KMS-11 (cell line): ENCODE results near the gene PRDM15.

Source experiments
- H2AFZ ChIP-seq: fragments of 200-600 bp; sonication (generic); 2 replicates; pipeline ENCODE4 v1.6.1; 2016; ENCODE audit warnings: antibody characterized with exemption, mixed run types, low read depth
- H3K27ac ChIP-seq: fragments of 200-600 bp; sonication (generic); 2 replicates; pipeline ENCODE4 v1.6.1; 2016; ENCODE audit warnings: mild to moderate bottlenecking, mixed run types
- H3K27me3 ChIP-seq: fragments of 200-600 bp; sonication (generic); 2 replicates; pipeline ENCODE4 v1.6.1; 2017; ENCODE audit warnings: mild to moderate bottlenecking, low read depth, mixed run types, moderate library complexity; ENCODE audit not compliant: insufficient read depth
- H3K36me3 ChIP-seq: fragments of 200-600 bp; sonication (generic); 2 replicates; pipeline ENCODE4 v1.6.1; 2017; ENCODE audit warnings: mild to moderate bottlenecking, mixed run types; ENCODE audit not compliant: insufficient read depth
- H3K4me1 ChIP-seq: fragments of 200-600 bp; sonication (generic); 2 replicates; pipeline ENCODE4 v1.6.1; 2016; ENCODE audit warnings: mild to moderate bottlenecking, low read depth, mixed run types; ENCODE audit not compliant: poor library complexity, severe bottlenecking
- H3K4me2 ChIP-seq: fragments of 200-600 bp; sonication (generic); 2 replicates; pipeline ENCODE4 v1.7.0; 2016; ENCODE audit warnings: mild to moderate bottlenecking, mixed run types
- H3K4me3 ChIP-seq: fragments of 200-600 bp; sonication (generic); IDR thresholded peaks from 2 replicates; pipeline ENCODE4 v1.6.1; 2017; ENCODE audit warnings: low read depth, low read length, mixed read lengths; ENCODE audit not compliant: insufficient read depth
- H3K79me2 ChIP-seq: fragments of 200-600 bp; sonication (generic); 2 replicates; pipeline ENCODE4 v1.6.1; 2016; ENCODE audit warnings: low read depth, mixed run types; ENCODE audit not compliant: insufficient read depth
- H3K9ac ChIP-seq: fragments of 200-600 bp; sonication (generic); 2 replicates; pipeline ENCODE4 v1.6.1; 2016; ENCODE audit warnings: mild to moderate bottlenecking, mixed run types
- H4K20me1 ChIP-seq: fragments of 200-600 bp; sonication (generic); 2 replicates; pipeline ENCODE4 v1.6.1; 2016; ENCODE audit warnings: mild to moderate bottlenecking, mixed run types; ENCODE audit not compliant: insufficient read depth
- CTCF ChIP-seq: fragments of 200-600 bp; sonication (generic); conservative IDR thresholded peaks from 2 replicates; pipeline ENCODE4 v1.6.1; 2017; ENCODE audit warnings: low read depth, mild to moderate bottlenecking, antibody characterized with exemption, low read length, moderate library complexity, mixed read lengths

The PRDM15 gene

GRCh38 chr21:41777951-41778815 lies 101.0 kb downstream of the PRDM15 start:
- H3K27me3 ChIP-seq: peaks cover 6% of the 10 kb centered on the region; the same call in 1 of the 2 replicates
- no peaks in the 10 kb centered on the region for H3K36me3 ChIP-seq
- no peak overlapping the region for H3K4me2 ChIP-seq
- no peak overlapping the region for H3K4me3 ChIP-seq
- no peaks in the 10 kb centered on the region for H4K20me1 ChIP-seq
- H3K4me1 ChIP-seq: no peaks in the 10 kb centered on the region
- TF ChIP-seq CTCF: peak; percentile 42
- H3K27ac ChIP-seq: no peak overlapping the region
- H3K79me2 ChIP-seq: no peaks in the 10 kb centered on the region
- no peak overlapping the region for H3K9ac ChIP-seq
- H2AFZ ChIP-seq: no peak overlapping the region

DNA sequence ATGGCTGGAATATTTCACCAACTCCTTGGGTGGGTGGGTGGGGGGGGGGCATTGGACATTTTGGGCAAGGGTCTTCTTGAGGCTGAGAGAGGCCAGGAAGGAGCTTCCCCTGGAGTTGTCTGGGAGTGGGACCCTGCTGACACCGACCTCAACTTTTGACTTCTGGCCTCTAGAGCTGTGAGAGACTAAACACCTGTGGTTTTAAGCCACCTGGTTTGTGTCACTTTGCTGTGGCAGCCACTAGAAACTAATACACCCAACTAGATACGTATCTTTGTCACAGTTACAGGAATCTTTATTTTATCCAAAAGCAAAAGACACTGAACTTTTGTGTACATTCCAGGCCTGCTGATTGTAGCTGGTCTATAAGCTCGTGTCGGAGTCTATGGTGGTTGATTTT lies 102.4 kb downstream of the PRDM15 start:
- no peak overlapping the region for H3K4me3 ChIP-seq
- no peak for TF ChIP-seq CTCF
- H3K4me2 ChIP-seq: no peak overlapping the region
- H4K20me1 ChIP-seq: no peaks in the 10 kb centered on the region
- no peaks in the 10 kb centered on the region for H3K36me3 ChIP-seq
- H3K27me3 ChIP-seq: peaks cover 11% of the 10 kb centered on the region; the same call in 1 of the 2 replicates
- H2AFZ ChIP-seq: no peak overlapping the region
- H3K9ac ChIP-seq: no peak overlapping the region
- H3K79me2 ChIP-seq: no peaks in the 10 kb centered on the region
- no peaks in the 10 kb centered on the region for H3K4me1 ChIP-seq
- no peak overlapping the region for H3K27ac ChIP-seq

- no peak overlapping the region for H3K9ac ChIP-seq
- H4K20me1 ChIP-seq: no peaks in the 10 kb centered on the region
- H3K79me2 ChIP-seq: no peaks in the 10 kb centered on the region
- no peak overlapping the region for H3K4me3 ChIP-seq
- no peak for TF ChIP-seq CTCF
- H3K36me3 ChIP-seq: no peaks in the 10 kb centered on the region
- peaks cover 11% of the 10 kb centered on the region; the same call in 1 of the 2 replicates for H3K27me3 ChIP-seq
- H3K4me2 ChIP-seq: no peak overlapping the region
- no peak overlapping the region for H2AFZ ChIP-seq
- H3K4me1 ChIP-seq: no peaks in the 10 kb centered on the region
- H3K27ac ChIP-seq: no peak overlapping the region
Measured at GRCh38 chr21:41775149-41775472, 104.0 kb downstream of the PRDM15 start.

DNA sequence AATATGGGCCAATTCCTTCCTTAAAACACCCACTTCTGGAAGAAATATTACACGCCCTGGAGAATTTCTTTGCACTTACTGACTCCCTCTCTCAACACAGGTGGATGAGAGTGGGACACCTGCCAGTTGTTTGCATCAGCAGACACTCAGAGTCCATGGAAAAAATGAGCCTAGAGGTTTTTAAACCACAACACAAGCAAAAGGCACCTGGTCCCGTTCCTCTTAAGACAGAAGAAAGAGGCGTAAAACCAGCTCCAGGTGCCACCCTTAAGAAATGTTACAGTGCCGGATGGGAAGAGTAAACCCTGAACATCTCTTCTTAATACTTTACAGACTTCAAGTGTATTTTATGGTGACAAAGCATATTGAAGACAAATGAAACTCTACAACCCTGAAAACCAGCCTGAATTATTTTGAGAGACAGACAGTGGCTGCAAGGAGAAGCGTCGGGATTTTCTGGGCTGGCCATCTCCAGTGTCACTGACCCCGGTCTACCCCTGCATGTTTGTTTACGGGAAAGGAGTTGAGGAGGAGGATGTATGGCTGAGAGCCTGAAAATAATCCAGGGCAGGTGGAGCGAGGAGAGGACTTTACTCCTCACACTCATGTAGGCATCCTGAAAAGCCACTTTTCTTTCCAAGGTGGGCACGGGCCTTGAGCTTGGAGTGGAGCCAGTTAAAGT lies 104.5 kb downstream of the PRDM15 start:
- Histone ChIP-seq H4K20me1 (no peaks in the 10 kb centered on the region), H3K27ac (no peak overlapping the region), H3K79me2 (no peaks in the 10 kb centered on the region), H2AFZ (no peak overlapping the region), H3K4me2 (no peak overlapping the region), H3K36me3 (no peaks in the 10 kb centered on the region), H3K9ac (no peak overlapping the region), H3K27me3 (peaks cover 11% of the 10 kb centered on the region; the same call in 1 of the 2 replicates), H3K4me3 (no peak overlapping the region), H3K4me1 (no peaks in the 10 kb centered on the region)
- no peak for TF ChIP-seq CTCF
